ENCODE data around the gene SLC37A1. TPM values are rescaled to one million over a fixed set of nuclear protein-coding genes. Genes with fewer than 3 reads are reported as not detected.

SLC37A1 gene
- total RNA-seq, 1 experiment from 2014 or later: 4.9 TPM

- peaks cover 12% of the 10 kb centered on the region for H3K4me1 Mint-ChIP-seq (ENCODE audit: insufficient read depth, unreplicated experiment)
- intact Hi-C loops (cut with micrococcal nuclease): no loop called here
- POLR2A ChIA-PET: no interaction called here
Measured at GRCh38 chr21:42476388-42477331, 37.0 kb upstream of the SLC37A1 start.

GRCh38 chr21:42478504-42478903 lies 35.1 kb upstream of the SLC37A1 start:
- POLR2A ChIA-PET: no interaction called here
- no peaks in the 10 kb centered on the region for H3K9me3 Mint-ChIP-seq (ENCODE audit: unreplicated experiment)
- TF ChIP-seq, protein P1, sequence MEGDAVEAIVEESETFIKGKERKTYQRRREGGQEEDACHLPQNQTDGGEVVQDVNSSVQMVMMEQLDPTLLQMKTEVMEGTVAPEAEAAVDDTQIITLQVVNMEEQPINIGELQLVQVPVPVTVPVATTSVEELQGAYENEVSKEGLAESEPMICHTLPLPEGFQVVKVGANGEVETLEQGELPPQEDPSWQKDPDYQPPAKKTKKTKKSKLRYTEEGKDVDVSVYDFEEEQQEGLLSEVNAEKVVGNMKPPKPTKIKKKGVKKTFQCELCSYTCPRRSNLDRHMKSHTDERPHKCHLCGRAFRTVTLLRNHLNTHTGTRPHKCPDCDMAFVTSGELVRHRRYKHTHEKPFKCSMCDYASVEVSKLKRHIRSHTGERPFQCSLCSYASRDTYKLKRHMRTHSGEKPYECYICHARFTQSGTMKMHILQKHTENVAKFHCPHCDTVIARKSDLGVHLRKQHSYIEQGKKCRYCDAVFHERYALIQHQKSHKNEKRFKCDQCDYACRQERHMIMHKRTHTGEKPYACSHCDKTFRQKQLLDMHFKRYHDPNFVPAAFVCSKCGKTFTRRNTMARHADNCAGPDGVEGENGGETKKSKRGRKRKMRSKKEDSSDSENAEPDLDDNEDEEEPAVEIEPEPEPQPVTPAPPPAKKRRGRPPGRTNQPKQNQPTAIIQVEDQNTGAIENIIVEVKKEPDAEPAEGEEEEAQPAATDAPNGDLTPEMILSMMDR (IDR thresholded peaks at IDR 0.05; ENCODE audit: unreplicated experiment): no peak

More at GRCh38 chr21:42476388-42477331, 37.0 kb upstream of the SLC37A1 start:
- H3K27me3 Mint-ChIP-seq (ENCODE audit: insufficient read depth, unreplicated experiment): no peaks in the 10 kb centered on the region
- no peak for DNase-seq (ENCODE audit: unreplicated experiment)
- TF ChIP-seq, protein P1 (IDR thresholded peaks at IDR 0.05; ENCODE audit: unreplicated experiment): no peak
- H3K9me3 Mint-ChIP-seq (ENCODE audit: unreplicated experiment): no peaks in the 10 kb centered on the region
- H3K27ac Mint-ChIP-seq (ENCODE audit: low read depth, unreplicated experiment): no peak overlapping the region
- BruUV-seq (replicated peaks): no TSS peak
- H3K36me3 Mint-ChIP-seq (ENCODE audit: insufficient read depth, unreplicated experiment): no peaks in the 10 kb centered on the region
- no peak overlapping the region for H3K4me3 Mint-ChIP-seq (ENCODE audit: unreplicated experiment)
- CTCF ChIA-PET: no interaction called here

GRCh38 chr21:42479582-42479981 lies 34.1 kb upstream of the SLC37A1 start:
- Mint-ChIP-seq H3K27me3 (ENCODE audit: insufficient read depth, unreplicated experiment) (no peaks in the 10 kb centered on the region), H3K27ac (ENCODE audit: low read depth, unreplicated experiment) (no peak overlapping the region), H3K36me3 (ENCODE audit: insufficient read depth, unreplicated experiment) (no peaks in the 10 kb centered on the region), H3K4me3 (ENCODE audit: unreplicated experiment) (no peak overlapping the region), H3K9me3 (ENCODE audit: unreplicated experiment) (no peaks in the 10 kb centered on the region), H3K4me1 (ENCODE audit: insufficient read depth, unreplicated experiment) (peaks cover 2% of the 10 kb centered on the region)
- DNase-seq (ENCODE audit: unreplicated experiment): no peak
- ChIA-PET POLR2A (no interaction called here), CTCF (no interaction called here)
- no TSS peak for BruUV-seq (replicated peaks)
- intact Hi-C loops (cut with micrococcal nuclease): no loop called here
- TF ChIP-seq, protein P1 (IDR thresholded peaks at IDR 0.05; ENCODE audit: unreplicated experiment): no peak

More at GRCh38 chr21:42478504-42478903, 35.1 kb upstream of the SLC37A1 start:
- no peak for DNase-seq (ENCODE audit: unreplicated experiment)
- intact Hi-C loops (cut with micrococcal nuclease): no loop called here
- Mint-ChIP-seq H3K36me3 (ENCODE audit: insufficient read depth, unreplicated experiment) (no peaks in the 10 kb centered on the region), H3K4me3 (ENCODE audit: unreplicated experiment) (no peak overlapping the region), H3K27ac (ENCODE audit: low read depth, unreplicated experiment) (no peak overlapping the region), H3K27me3 (ENCODE audit: insufficient read depth, unreplicated experiment) (no peaks in the 10 kb centered on the region), H3K4me1 (ENCODE audit: insufficient read depth, unreplicated experiment) (peaks cover 12% of the 10 kb centered on the region)
- CTCF ChIA-PET: interaction anchor here (1.0 kb wide), 1 partner anchor 12 kb away, joined by 4 read pairs; no protein-coding TSS in a partner anchor
- no TSS peak for BruUV-seq (replicated peaks)

DNA sequence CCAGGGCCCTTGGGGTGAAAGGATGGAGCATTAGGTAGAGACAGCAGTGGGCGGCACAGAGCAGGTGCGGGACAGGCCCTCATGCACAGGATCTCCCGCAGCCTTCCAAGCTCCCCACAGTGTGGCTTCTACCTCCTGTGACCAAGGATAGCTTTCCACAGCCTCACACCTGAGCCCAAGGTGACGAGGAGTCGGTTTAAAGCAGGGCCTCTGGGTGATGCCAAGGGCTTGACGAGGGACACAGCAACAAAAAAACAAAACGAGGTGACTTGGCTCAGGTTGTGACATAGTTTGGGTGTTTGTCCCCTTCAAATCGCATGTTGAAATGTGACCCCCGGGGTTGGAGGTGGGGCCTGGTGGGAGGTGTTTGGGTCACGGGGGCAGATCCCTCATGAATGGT lies 32.9 kb upstream of the SLC37A1 start:
- intact Hi-C loops (cut with micrococcal nuclease): no loop called here
- H3K4me3 Mint-ChIP-seq (ENCODE audit: unreplicated experiment): no peak overlapping the region
- H3K27ac Mint-ChIP-seq (ENCODE audit: low read depth, unreplicated experiment): no peak overlapping the region
- ChIA-PET POLR2A (no interaction called here), CTCF (no interaction called here)
- no peaks in the 10 kb centered on the region for H3K9me3 Mint-ChIP-seq (ENCODE audit: unreplicated experiment)
- no TSS peak for BruUV-seq (replicated peaks)
- TF ChIP-seq, protein P1 (IDR thresholded peaks at IDR 0.05; ENCODE audit: unreplicated experiment): no peak
- no peaks in the 10 kb centered on the region for H3K27me3 Mint-ChIP-seq (ENCODE audit: insufficient read depth, unreplicated experiment)
- H3K4me1 Mint-ChIP-seq (ENCODE audit: insufficient read depth, unreplicated experiment): no peaks in the 10 kb centered on the region
- DNase-seq (ENCODE audit: unreplicated experiment): no peak
- no peaks in the 10 kb centered on the region for H3K36me3 Mint-ChIP-seq (ENCODE audit: insufficient read depth, unreplicated experiment)

Measured in MCF 10A (cell line).